ENCODE results near the gene ZFR2. TPM values are rescaled to one million over a fixed set of nuclear protein-coding genes. Genes with fewer than 3 reads are reported as not detected.

Gene ZFR2
- total RNA-seq, 4 donors from 2014 or later = not detected

DNA sequence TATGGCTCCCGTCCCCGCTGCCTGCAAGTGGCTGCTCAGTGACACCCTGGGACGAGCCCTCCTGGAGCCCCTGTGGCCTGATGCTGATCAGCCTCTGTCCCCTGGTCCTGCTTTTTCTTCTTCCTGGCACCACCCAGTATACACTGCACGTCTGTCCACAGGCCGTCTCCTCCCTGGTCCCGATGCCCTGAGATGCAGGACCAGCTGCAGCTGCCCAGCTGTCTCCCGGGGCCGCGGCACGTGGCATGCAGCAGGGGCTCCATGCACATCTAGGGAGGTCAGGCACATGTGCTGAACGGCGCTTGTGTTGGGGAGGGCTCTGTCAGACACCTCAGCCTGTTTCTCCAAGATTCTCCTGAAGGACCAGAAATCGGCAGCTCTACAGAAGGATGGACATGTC is 30.2 kb downstream of the ZFR2 start:
- intact Hi-C loops (cut with DNase I; ENCODE audit: low total_unique reads) = no loop called here
- H3K4me1 ChIP-seq = no peaks in the 10 kb centered on the region
- H3K36me3 ChIP-seq = no peaks in the 10 kb centered on the region
- TF ChIP-seq, protein P1, sequence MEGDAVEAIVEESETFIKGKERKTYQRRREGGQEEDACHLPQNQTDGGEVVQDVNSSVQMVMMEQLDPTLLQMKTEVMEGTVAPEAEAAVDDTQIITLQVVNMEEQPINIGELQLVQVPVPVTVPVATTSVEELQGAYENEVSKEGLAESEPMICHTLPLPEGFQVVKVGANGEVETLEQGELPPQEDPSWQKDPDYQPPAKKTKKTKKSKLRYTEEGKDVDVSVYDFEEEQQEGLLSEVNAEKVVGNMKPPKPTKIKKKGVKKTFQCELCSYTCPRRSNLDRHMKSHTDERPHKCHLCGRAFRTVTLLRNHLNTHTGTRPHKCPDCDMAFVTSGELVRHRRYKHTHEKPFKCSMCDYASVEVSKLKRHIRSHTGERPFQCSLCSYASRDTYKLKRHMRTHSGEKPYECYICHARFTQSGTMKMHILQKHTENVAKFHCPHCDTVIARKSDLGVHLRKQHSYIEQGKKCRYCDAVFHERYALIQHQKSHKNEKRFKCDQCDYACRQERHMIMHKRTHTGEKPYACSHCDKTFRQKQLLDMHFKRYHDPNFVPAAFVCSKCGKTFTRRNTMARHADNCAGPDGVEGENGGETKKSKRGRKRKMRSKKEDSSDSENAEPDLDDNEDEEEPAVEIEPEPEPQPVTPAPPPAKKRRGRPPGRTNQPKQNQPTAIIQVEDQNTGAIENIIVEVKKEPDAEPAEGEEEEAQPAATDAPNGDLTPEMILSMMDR (IDR thresholded peaks at IDR 0.05) = no peak
- TF ChIP-seq EP300 (IDR thresholded peaks at IDR 0.05; ENCODE audit: low read depth) (no peak), POLR2AphosphoS5 (IDR thresholded peaks at IDR 0.05) (no peak), POLR2A (IDR thresholded peaks at IDR 0.05) (no peak)
- no peaks in the 10 kb centered on the region for H3K9me3 ChIP-seq
- DNase-seq = no peak
- 80 to 84% methylated on average over 1 to 13 of the region's 13 CpGs for WGBS, 2 donors (ENCODE audit: low coverage in 1 of 2)
- in situ Hi-C loops (cut with MboI; ENCODE audit: low pct_ligation_motif_present in 1 of 4, low pct_unique_long_range_greater_than_20kb in 1 of 4, low sequenced_read_pairs in 3 of 4) = loop anchor here in 1 of 4 donors (25.0 kb wide), 1 partner anchor 374 kb away; no protein-coding TSS in a partner anchor
- no peak overlapping the region for H3K27ac ChIP-seq
- H3K27me3 ChIP-seq = no peaks in the 10 kb centered on the region
- H3K4me3 ChIP-seq = no peak overlapping the region

DNA sequence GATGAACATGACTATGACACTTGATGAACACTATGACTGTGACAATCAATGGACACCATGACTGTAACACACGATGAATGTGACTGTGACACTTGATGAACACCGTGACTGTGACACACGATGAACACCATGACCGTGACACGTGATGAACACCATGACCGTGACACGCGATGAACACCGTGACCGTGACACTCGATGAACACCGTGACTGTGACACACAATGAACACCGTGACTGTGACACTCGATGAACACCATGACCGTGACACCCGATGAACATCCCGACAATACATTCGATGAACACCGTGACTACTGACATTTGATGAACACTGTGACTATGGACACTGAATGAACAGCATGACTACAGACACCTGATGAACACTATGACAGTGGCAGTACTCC is 30.9 kb downstream of the ZFR2 start:
- WGBS, 2 donors (ENCODE audit: low coverage in 1 of 2) = 88 to 97% methylated on average over 10 to 19 of the region's 19 CpGs
- no peak overlapping the region for H3K4me3 ChIP-seq
- H3K4me1 ChIP-seq = no peaks in the 10 kb centered on the region
- H3K36me3 ChIP-seq = no peaks in the 10 kb centered on the region
- intact Hi-C loops (cut with DNase I; ENCODE audit: low total_unique reads) (no loop called here), in situ Hi-C loops (cut with MboI; ENCODE audit: low pct_ligation_motif_present in 1 of 4, low pct_unique_long_range_greater_than_20kb in 1 of 4, low sequenced_read_pairs in 3 of 4) (loop anchor here in 1 of 4 donors (25.0 kb wide), 1 partner anchor 374 kb away; no protein-coding TSS in a partner anchor)
- H3K9me3 ChIP-seq = no peaks in the 10 kb centered on the region
- H3K27ac ChIP-seq = no peak overlapping the region
- no peak for DNase-seq
- no peak for TF ChIP-seq EP300 (IDR thresholded peaks at IDR 0.05; ENCODE audit: low read depth)
- TF ChIP-seq, protein P1 (IDR thresholded peaks at IDR 0.05) = no peak
- TF ChIP-seq POLR2A (IDR thresholded peaks at IDR 0.05) = no peak
- TF ChIP-seq POLR2AphosphoS5 (IDR thresholded peaks at IDR 0.05) = no peak
- H3K27me3 ChIP-seq = no peaks in the 10 kb centered on the region

DNA sequence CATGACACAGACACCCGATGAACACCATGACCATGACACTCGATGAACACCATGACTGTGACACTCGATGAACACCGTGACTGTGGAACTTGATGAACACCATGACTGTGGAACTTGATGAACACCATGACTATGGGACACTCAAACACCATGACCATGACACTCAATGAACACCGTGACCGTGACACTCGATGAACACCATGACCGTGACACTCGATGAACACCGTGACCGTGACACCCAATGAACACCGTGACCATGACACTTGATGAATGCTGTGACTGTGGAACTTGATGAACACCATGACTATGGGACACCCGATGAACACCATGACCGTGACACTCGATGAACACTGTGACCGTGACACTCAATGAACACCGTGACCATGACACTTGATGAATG is 31.5 kb downstream of the ZFR2 start:
- H3K9me3 ChIP-seq = no peaks in the 10 kb centered on the region
- WGBS, 2 donors (ENCODE audit: low coverage in 1 of 2) = 94 to 100% methylated on average over 2 to 17 of the region's 17 CpGs
- DNase-seq = no peak
- TF ChIP-seq EP300 (IDR thresholded peaks at IDR 0.05; ENCODE audit: low read depth) (no peak), POLR2AphosphoS5 (IDR thresholded peaks at IDR 0.05) (no peak)
- TF ChIP-seq, protein P1 (IDR thresholded peaks at IDR 0.05) = no peak
- H3K27me3 ChIP-seq = no peaks in the 10 kb centered on the region
- no peaks in the 10 kb centered on the region for H3K4me1 ChIP-seq
- no peak overlapping the region for H3K4me3 ChIP-seq
- intact Hi-C loops (cut with DNase I; ENCODE audit: low total_unique reads) = no loop called here
- H3K27ac ChIP-seq = no peak overlapping the region
- in situ Hi-C loops (cut with MboI; ENCODE audit: low pct_ligation_motif_present in 1 of 4, low pct_unique_long_range_greater_than_20kb in 1 of 4, low sequenced_read_pairs in 3 of 4) = loop anchor here in 1 of 4 donors (25.0 kb wide), 1 partner anchor 375 kb away; no protein-coding TSS in a partner anchor
- no peaks in the 10 kb centered on the region for H3K36me3 ChIP-seq

DNA sequence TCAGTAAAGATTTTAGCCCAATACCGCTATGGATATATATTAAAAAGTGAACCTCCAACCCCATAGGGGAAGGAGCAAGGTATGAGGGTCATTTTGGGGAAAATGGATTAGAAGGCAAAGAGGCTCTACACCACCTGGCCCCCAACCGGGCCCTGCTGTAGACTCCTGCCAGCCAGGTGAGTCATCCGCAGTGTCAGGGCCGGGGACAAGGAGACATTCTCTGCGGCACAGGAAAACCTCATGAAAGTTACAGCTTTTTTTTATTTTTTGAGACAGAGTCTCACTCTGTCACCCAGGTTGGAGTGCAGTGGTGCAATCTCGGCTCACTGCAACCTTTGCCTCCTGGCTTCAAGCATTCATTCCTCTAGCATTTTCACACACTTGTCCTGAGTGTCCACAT is 32.0 kb downstream of the ZFR2 start:
- Histone ChIP-seq H3K36me3 (no peaks in the 10 kb centered on the region), H3K27me3 (peaks cover 1% of the 10 kb centered on the region), H3K4me3 (no peak overlapping the region), H3K27ac (no peak overlapping the region), H3K4me1 (no peaks in the 10 kb centered on the region), H3K9me3 (no peaks in the 10 kb centered on the region)
- intact Hi-C loops (cut with DNase I; ENCODE audit: low total_unique reads) (no loop called here), in situ Hi-C loops (cut with MboI; ENCODE audit: low pct_ligation_motif_present in 1 of 4, low pct_unique_long_range_greater_than_20kb in 1 of 4, low sequenced_read_pairs in 3 of 4) (loop anchor here in 1 of 4 donors (25.0 kb wide), 1 partner anchor 375 kb away; no protein-coding TSS in a partner anchor)
- DNase-seq = no peak
- WGBS, 2 donors (ENCODE audit: low coverage in 1 of 2) = 92 to 100% methylated on average over 1 to 6 of the region's 6 CpGs
- TF ChIP-seq EP300 (IDR thresholded peaks at IDR 0.05; ENCODE audit: low read depth) (no peak), POLR2A (IDR thresholded peaks at IDR 0.05) (no peak), POLR2AphosphoS5 (IDR thresholded peaks at IDR 0.05) (no peak)
- TF ChIP-seq, protein P1 (IDR thresholded peaks at IDR 0.05) = no peak

All from transverse colon (tissue), 4 donors.